ENCODE data around the gene GDAP2.
A peak's percentile ranks its signal among the peaks of the same experiment; 100 is the strongest.
"Not testable (repeated sequence)": the region's sequence is repeated elsewhere in the genome, so short reads cannot be mapped to it uniquely, and the experiment has no call there.

GDAP2 gene

DNA sequence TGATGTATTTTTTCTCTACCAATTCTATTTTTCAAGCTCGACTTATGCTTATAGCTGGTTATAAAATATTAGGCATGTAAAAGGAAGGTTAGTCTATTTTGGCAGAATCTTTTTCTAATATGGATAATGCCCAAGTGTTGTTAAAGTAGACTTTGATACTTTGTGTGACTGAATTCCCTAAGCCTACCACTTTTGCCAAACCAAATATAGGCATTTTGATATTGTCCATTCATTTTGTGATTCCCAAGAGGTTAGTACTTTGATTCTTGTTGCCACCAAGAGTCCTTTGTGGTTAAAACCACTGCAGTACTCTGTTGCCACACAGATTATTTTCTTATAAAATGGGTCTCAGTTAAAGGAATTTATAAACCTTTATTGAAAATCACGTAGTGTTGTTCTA is 4.3 kb upstream of the GDAP2 start:
- Histone ChIP-seq H3K9ac (ENCODE audit: low read length) (no peak overlapping the region), H3K4me3 (ENCODE audit: low read length) (no peak overlapping the region), H3K36me3 (ENCODE audit: control insufficient read depth, insufficient read depth, low read length, severe bottlenecking) (peaks cover 50% of the 10 kb centered on the region), H3K4me1 (ENCODE audit: control insufficient read depth, insufficient read depth, low read length) (peaks cover 31% of the 10 kb centered on the region), H3K9me3 (ENCODE audit: control insufficient read depth, low read length) (no peaks in the 10 kb centered on the region), H3K27me3 (replicated peaks; ENCODE audit: control insufficient read depth, insufficient read depth, low read length) (no peaks in the 10 kb centered on the region)
- no peak for DNase-seq (ENCODE audit: low read depth)

DNA sequence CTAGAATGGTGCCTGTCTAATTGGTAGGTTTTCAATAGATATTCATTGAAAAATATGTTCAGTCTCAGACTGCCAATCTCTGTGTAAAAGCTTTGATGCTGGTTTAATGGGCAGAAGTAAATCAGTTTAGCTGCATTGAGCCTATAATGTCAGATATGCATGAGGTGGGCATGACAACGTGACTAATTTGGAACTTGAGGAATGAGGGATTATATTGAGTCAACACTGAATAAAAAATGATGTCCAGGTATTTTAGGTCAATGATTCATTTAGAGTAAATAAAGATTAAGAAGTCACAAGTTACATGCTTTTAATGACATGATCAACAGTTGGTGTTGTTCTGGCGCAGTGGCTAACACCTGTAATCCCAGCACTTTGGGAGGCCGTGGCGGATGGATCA is 3.2 kb upstream of the GDAP2 start:
- no peak for DNase-seq (ENCODE audit: low read depth)
- H3K9ac ChIP-seq (ENCODE audit: low read length), result no peak overlapping the region
- H3K4me1 ChIP-seq (ENCODE audit: control insufficient read depth, insufficient read depth, low read length), result peaks cover 40% of the 10 kb centered on the region
- peaks cover 38% of the 10 kb centered on the region for H3K36me3 ChIP-seq (ENCODE audit: control insufficient read depth, insufficient read depth, low read length, severe bottlenecking)
- H3K27me3 ChIP-seq (replicated peaks; ENCODE audit: control insufficient read depth, insufficient read depth, low read length), result no peaks in the 10 kb centered on the region
- H3K4me3 ChIP-seq (ENCODE audit: low read length), result no peak overlapping the region
- no peaks in the 10 kb centered on the region for H3K9me3 ChIP-seq (ENCODE audit: control insufficient read depth, low read length)

DNA sequence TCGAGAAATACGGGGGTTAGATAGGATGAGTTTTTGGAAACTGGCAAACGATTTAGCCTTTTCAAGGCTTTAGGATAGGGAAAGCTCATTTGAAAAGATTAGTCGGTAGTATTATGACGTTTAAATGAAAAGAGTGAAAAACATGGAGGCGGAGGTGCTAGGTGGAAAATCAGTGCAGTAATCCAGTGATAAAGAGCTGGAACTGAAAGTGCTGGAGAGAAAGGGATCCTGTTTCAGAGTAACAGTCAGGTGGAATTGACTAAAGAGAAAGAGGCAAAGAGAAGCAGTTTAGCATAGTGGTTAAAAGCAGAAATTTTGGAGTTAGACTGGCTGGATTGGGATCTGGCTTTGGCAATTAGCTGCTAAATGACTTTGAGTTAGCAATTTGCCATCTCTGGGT is 1.1 kb upstream of the GDAP2 start:
- DNase-seq (ENCODE audit: low read depth), result peak; percentile 37
- peaks cover 50% of the 10 kb centered on the region for H3K4me1 ChIP-seq (ENCODE audit: control insufficient read depth, insufficient read depth, low read length)
- H3K4me3 ChIP-seq (ENCODE audit: low read length), result peak overlapping the region; percentile 98
- no peaks in the 10 kb centered on the region for H3K27me3 ChIP-seq (replicated peaks; ENCODE audit: control insufficient read depth, insufficient read depth, low read length)
- peak overlapping the region; percentile 95 for H3K9ac ChIP-seq (ENCODE audit: low read length)
- no peaks in the 10 kb centered on the region for H3K9me3 ChIP-seq (ENCODE audit: control insufficient read depth, low read length)
- peaks cover 18% of the 10 kb centered on the region for H3K36me3 ChIP-seq (ENCODE audit: control insufficient read depth, insufficient read depth, low read length, severe bottlenecking)

DNA sequence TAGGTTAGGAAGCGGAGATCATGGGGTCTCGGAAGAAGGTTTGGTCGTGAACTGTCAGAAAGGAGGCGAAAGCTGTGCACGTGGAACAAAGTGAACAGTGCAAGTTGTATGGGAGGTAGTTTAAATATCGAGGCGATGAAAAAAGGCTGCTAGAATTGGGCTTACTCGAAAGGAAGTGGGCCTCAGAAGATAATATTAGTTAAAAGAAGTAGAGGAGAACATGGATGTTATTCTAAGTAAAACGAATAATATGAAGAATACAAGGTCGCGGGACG is 689 bp upstream of the GDAP2 start:
- DNase-seq (ENCODE audit: low read depth), result no peak
- Histone ChIP-seq H3K36me3 (ENCODE audit: control insufficient read depth, insufficient read depth, low read length, severe bottlenecking) (peaks cover 14% of the 10 kb centered on the region), H3K27me3 (replicated peaks; ENCODE audit: control insufficient read depth, insufficient read depth, low read length) (no peaks in the 10 kb centered on the region), H3K9me3 (ENCODE audit: control insufficient read depth, low read length) (no peaks in the 10 kb centered on the region), H3K4me1 (ENCODE audit: control insufficient read depth, insufficient read depth, low read length) (peaks cover 50% of the 10 kb centered on the region), H3K4me3 (ENCODE audit: low read length) (peak overlapping the region; percentile 98), H3K9ac (ENCODE audit: low read length) (peak overlapping the region; percentile 95)

DNA sequence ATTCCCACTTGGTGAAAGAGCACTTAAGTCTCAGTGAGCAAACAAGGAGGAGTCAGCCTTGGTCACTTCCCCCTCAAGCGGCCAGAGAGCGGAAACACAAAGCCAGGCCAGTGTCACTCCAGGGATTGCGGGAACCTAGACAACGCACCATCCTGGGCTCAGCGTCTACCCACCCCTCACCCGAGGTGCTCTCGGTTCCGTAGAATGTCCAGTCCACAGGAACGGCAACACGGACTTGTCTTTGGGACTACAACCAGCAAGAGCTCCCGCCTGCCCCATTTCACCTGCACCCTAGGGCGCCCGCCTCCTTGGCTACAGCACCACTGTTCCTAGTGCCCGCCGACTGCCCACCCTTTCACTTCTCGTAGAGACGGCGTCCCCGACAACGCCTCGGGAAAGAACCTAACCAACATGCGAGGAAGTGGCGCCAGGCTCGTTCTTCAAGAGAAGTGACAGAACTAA is 509 bp downstream of the GDAP2 start:
- peak; percentile 81 for DNase-seq (ENCODE audit: low read depth)
- H3K9me3 ChIP-seq (ENCODE audit: control insufficient read depth, low read length), result no peaks in the 10 kb centered on the region
- H3K9ac ChIP-seq (ENCODE audit: low read length), result peak overlapping the region; percentile 95
- H3K4me1 ChIP-seq (ENCODE audit: control insufficient read depth, insufficient read depth, low read length), result peaks cover 49% of the 10 kb centered on the region
- peaks cover 6% of the 10 kb centered on the region for H3K36me3 ChIP-seq (ENCODE audit: control insufficient read depth, insufficient read depth, low read length, severe bottlenecking)
- H3K27me3 ChIP-seq (replicated peaks; ENCODE audit: control insufficient read depth, insufficient read depth, low read length), result no peaks in the 10 kb centered on the region
- peak overlapping the region; percentile 98 for H3K4me3 ChIP-seq (ENCODE audit: low read length)

DNA sequence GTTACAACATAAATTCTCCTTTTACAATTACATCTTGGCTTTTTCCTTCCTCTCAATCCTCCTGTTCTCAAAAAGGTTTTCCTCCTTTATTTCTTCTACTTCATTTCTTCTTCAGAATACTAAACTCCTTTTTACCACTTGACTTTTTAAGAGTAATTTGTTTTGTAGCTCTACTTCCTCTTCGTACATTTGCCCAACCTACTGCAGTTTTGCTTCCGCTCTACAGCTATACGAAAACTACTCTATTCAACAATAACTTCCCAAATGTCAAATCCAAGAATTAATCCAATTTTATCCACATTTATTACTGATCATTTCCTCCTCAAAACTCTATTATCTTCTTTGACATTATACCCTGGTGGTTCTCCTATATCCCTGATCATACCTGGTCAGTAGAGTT is 3.4 kb downstream of the GDAP2 start:
- H3K9me3 ChIP-seq (ENCODE audit: control insufficient read depth, low read length), result no peaks in the 10 kb centered on the region
- peaks cover 8% of the 10 kb centered on the region for H3K36me3 ChIP-seq (ENCODE audit: control insufficient read depth, insufficient read depth, low read length, severe bottlenecking)
- no peak for DNase-seq (ENCODE audit: low read depth)
- H3K9ac ChIP-seq (ENCODE audit: low read length), result no peak overlapping the region
- H3K27me3 ChIP-seq (replicated peaks; ENCODE audit: control insufficient read depth, insufficient read depth, low read length), result no peaks in the 10 kb centered on the region
- no peak overlapping the region for H3K4me3 ChIP-seq (ENCODE audit: low read length)
- peaks cover 24% of the 10 kb centered on the region for H3K4me1 ChIP-seq (ENCODE audit: control insufficient read depth, insufficient read depth, low read length)

DNA sequence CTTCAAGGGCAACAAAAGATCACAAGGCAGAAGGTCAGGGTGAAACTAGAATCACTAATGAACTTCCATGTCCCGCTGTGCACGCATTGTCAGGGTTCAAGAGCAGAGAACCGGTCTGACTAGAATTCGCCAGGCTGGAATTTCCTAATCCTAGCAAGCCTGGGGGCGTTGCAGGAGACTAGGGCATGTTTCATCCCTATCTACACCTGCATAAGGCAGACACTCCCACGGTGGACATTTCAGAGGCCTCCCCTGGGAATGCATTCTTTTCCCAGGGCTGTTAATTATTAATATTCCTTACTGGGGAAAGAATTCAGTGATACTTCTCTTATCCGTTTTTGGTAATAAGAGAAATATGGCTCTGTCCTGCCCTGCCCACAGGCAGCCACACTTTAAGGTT is 6.7 kb downstream of the GDAP2 start:
- H3K4me3 ChIP-seq (ENCODE audit: low read length); H3K9me3 ChIP-seq (ENCODE audit: control insufficient read depth, low read length); DNase-seq (ENCODE audit: low read depth); H3K27me3 ChIP-seq (replicated peaks; ENCODE audit: control insufficient read depth, insufficient read depth, low read length); H3K9ac ChIP-seq (ENCODE audit: low read length): not testable (repeated sequence)
- H3K36me3 ChIP-seq (ENCODE audit: control insufficient read depth, insufficient read depth, low read length, severe bottlenecking), result peaks cover 23% of the 10 kb centered on the region
- peaks cover 20% of the 10 kb centered on the region for H3K4me1 ChIP-seq (ENCODE audit: control insufficient read depth, insufficient read depth, low read length)

DNA sequence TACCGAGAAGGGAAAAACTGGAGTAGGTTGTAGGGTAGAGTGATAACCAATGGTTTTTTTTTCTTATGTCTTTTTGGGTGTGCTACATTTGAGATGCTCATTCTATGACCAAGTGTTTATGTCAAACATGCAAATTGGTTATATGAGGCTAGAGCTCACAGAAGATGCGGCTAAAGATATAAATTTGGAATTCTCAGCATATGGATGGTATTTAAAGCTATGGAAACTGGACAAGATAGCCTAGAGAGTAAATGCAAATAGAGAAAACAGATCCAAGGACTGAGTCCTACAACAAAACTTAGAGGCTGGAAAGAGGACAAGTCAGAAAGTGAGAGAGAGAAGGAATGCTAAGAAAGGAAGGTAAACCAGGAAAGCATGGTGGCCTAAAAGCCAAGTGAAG is 7.4 kb downstream of the GDAP2 start:
- Histone ChIP-seq H3K9me3 (ENCODE audit: control insufficient read depth, low read length) (no peaks in the 10 kb centered on the region), H3K27me3 (replicated peaks; ENCODE audit: control insufficient read depth, insufficient read depth, low read length) (no peaks in the 10 kb centered on the region), H3K36me3 (ENCODE audit: control insufficient read depth, insufficient read depth, low read length, severe bottlenecking) (peaks cover 31% of the 10 kb centered on the region), H3K4me3 (ENCODE audit: low read length) (no peak overlapping the region), H3K9ac (ENCODE audit: low read length) (no peak overlapping the region), H3K4me1 (ENCODE audit: control insufficient read depth, insufficient read depth, low read length) (peaks cover 13% of the 10 kb centered on the region)
- DNase-seq (ENCODE audit: low read depth), result no peak

DNA sequence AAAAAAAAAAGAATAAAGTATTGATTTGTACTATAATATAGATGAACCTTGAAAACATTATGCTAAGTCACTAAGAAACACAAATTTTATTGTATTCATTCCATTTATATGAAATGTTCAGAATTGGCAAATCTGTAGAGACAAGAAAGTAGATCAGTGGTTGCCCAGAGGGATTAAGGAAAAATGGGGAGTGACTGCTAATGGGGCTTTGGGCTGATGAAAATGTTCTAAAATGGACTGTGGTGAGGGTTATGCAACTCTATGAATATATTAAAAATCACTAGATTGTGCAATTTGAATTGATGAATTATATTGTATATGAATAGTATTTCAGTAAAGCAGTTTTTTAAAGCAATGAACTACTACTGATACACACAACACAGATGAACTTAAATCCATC is 10.0 kb downstream of the GDAP2 start:
- H3K27me3 ChIP-seq (replicated peaks; ENCODE audit: control insufficient read depth, insufficient read depth, low read length), result no peaks in the 10 kb centered on the region
- H3K36me3 ChIP-seq (ENCODE audit: control insufficient read depth, insufficient read depth, low read length, severe bottlenecking), result peaks cover 53% of the 10 kb centered on the region

DNA sequence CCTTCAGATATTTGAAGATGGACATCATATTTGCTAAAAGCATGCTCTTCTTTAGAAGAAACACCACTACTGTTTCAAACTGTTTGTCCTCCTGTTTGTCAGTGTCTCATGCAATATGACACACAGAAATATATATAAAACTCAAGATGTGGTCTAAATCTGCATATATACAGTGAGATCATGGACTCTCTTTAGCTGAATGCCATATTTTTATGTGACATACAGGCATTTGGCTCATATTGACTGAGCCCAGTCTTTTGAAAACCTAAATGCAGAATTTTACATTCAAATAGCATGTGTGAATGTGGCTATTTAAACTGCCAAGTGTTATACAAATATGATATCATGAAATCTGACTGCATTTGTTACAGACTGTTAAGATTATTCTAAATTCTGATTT is 18.4 kb downstream of the GDAP2 start:
- H3K9me3 ChIP-seq (ENCODE audit: control insufficient read depth, low read length), result no peaks in the 10 kb centered on the region
- H3K36me3 ChIP-seq (ENCODE audit: control insufficient read depth, insufficient read depth, low read length, severe bottlenecking), result peaks cover 87% of the 10 kb centered on the region
- no peaks in the 10 kb centered on the region for H3K27me3 ChIP-seq (replicated peaks; ENCODE audit: control insufficient read depth, insufficient read depth, low read length)
- no peak overlapping the region for H3K4me3 ChIP-seq (ENCODE audit: low read length)
- no peak for DNase-seq (ENCODE audit: low read depth)
- no peaks in the 10 kb centered on the region for H3K4me1 ChIP-seq (ENCODE audit: control insufficient read depth, insufficient read depth, low read length)
- H3K9ac ChIP-seq (ENCODE audit: low read length), result no peak overlapping the region

More for the DNA sequence above, 10.0 kb downstream of the GDAP2 start:
- no peak overlapping the region for H3K4me3 ChIP-seq (ENCODE audit: low read length)
- DNase-seq (ENCODE audit: low read depth), result peak; percentile 49
- peaks cover 9% of the 10 kb centered on the region for H3K4me1 ChIP-seq (ENCODE audit: control insufficient read depth, insufficient read depth, low read length)
- H3K9ac ChIP-seq (ENCODE audit: low read length), result no peak overlapping the region
- no peaks in the 10 kb centered on the region for H3K9me3 ChIP-seq (ENCODE audit: control insufficient read depth, low read length)

DNA sequence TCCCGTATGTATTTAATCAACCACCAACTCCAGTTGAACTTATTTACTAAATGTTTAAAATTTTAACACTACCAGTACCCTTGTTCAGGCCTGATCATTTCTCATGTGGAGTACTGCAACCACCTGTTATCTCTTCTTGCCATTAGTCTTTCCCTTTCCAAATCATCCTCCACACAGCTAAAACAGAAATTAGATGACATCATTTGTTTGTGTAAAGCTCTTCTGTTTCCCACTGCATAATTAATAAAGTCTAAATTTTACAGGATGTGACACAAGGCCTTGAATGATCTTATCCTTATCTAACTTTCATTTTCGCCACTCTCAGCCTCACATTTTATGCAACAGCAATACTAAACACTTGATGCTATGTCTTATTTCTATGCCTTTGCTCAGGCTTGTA is 24.4 kb downstream of the GDAP2 start:
- H3K4me1 ChIP-seq (ENCODE audit: control insufficient read depth, insufficient read depth, low read length), result no peaks in the 10 kb centered on the region
- H3K9me3 ChIP-seq (ENCODE audit: control insufficient read depth, low read length), result no peaks in the 10 kb centered on the region
- H3K36me3 ChIP-seq (ENCODE audit: control insufficient read depth, insufficient read depth, low read length, severe bottlenecking), result peaks cover 82% of the 10 kb centered on the region
- no peaks in the 10 kb centered on the region for H3K27me3 ChIP-seq (replicated peaks; ENCODE audit: control insufficient read depth, insufficient read depth, low read length)
- H3K4me3 ChIP-seq (ENCODE audit: low read length), result no peak overlapping the region
- no peak overlapping the region for H3K9ac ChIP-seq (ENCODE audit: low read length)
- no peak for DNase-seq (ENCODE audit: low read depth)

DNA sequence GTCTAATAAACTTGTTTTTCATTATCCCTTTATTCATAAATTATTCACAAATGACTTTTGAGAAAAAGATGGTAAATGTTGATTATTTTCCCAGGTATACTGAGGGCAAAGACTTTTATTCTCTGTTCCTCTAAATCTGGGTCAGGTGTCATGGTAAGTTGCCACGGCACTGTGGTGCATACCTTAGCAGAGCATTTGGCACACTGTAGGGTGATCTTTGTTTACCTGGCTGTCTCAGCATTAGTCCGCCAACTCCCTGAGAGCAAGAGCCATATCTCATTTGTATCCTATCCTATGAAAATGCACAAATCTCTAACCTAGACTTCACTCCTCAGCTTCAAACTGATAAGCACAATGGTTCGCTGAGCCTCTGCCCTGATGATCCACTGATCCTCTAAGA is 24.9 kb downstream of the GDAP2 start:
- Histone ChIP-seq H3K9me3 (ENCODE audit: control insufficient read depth, low read length) (no peaks in the 10 kb centered on the region), H3K9ac (ENCODE audit: low read length) (no peak overlapping the region), H3K36me3 (ENCODE audit: control insufficient read depth, insufficient read depth, low read length, severe bottlenecking) (peaks cover 80% of the 10 kb centered on the region), H3K4me1 (ENCODE audit: control insufficient read depth, insufficient read depth, low read length) (no peaks in the 10 kb centered on the region), H3K27me3 (replicated peaks; ENCODE audit: control insufficient read depth, insufficient read depth, low read length) (no peaks in the 10 kb centered on the region), H3K4me3 (ENCODE audit: low read length) (no peak overlapping the region)
- DNase-seq (ENCODE audit: low read depth), result no peak
